Measurements from ENCODE around the gene ARMC2. TPM values are rescaled to one million over a fixed set of nuclear protein-coding genes. Genes with fewer than 3 reads are reported as not detected.

ARMC2 gene
- total and polyA plus RNA-seq, 2 experiments from 2014 or later: 2.7 to 4.4 TPM

- Mint-ChIP-seq H3K4me3 (no peak overlapping the region), H3K27ac (no peak overlapping the region), H3K4me1 (peaks cover 6% of the 10 kb centered on the region), H3K9me3 (no peaks in the 10 kb centered on the region), H3K36me3 (ENCODE audit: low read depth) (no peaks in the 10 kb centered on the region), H3K27me3 (ENCODE audit: insufficient read depth, low read depth, poor library complexity) (peaks cover 2% of the 10 kb centered on the region)
- H3F3A ChIP-seq (replicated peaks; ENCODE audit: low read depth): no peaks in the 10 kb centered on the region
- no peak overlapping the region for H3K4me3 ChIP-seq
- DNase-seq (ENCODE audit: low spot score): no peak
- H3K79me2 ChIP-seq (replicated peaks; ENCODE audit: insufficient read depth): no peaks in the 10 kb centered on the region
- H2AFZ ChIP-seq: no peak overlapping the region
- no peak overlapping the region for H3K27ac ChIP-seq (ENCODE audit: low read depth)
- no peaks in the 10 kb centered on the region for H3K36me3 ChIP-seq (ENCODE audit: insufficient read depth)
- no peaks in the 10 kb centered on the region for H3K27me3 ChIP-seq (ENCODE audit: insufficient read depth)
- TF ChIP-seq ZNF114 (CRISPR knock-in tag; IDR thresholded peaks at IDR 0.05) (no peak), CREB1 (CRISPR knock-in tag; IDR thresholded peaks at IDR 0.05; ENCODE audit: low read depth) (no peak), NANOG (IDR thresholded peaks at IDR 0.05; ENCODE audit: borderline replicate concordance) (no peak), JUNB (IDR thresholded peaks at IDR 0.05; ENCODE audit: unreplicated experiment) (no peak), EZH2phosphoT487 (IDR thresholded peaks at IDR 0.05; ENCODE audit: unreplicated experiment) (no peak), ETS1 (IDR thresholded peaks at IDR 0.05) (no peak), REST (IDR thresholded peaks at IDR 0.05; ENCODE audit: unreplicated experiment) (no peak), ZNF331 (CRISPR knock-in tag; IDR thresholded peaks at IDR 0.05; ENCODE audit: low read depth) (no peak), STAT1 (IDR thresholded peaks at IDR 0.05; ENCODE audit: unreplicated experiment) (no peak), ZNF462 (CRISPR knock-in tag; IDR thresholded peaks at IDR 0.05) (no peak), EZH2 (IDR thresholded peaks at IDR 0.05; ENCODE audit: low read depth, unreplicated experiment) (no peak), POLR2AphosphoS5 (IDR thresholded peaks at IDR 0.05; ENCODE audit: low read depth) (no peak)
- TF ChIP-seq, protein P1, sequence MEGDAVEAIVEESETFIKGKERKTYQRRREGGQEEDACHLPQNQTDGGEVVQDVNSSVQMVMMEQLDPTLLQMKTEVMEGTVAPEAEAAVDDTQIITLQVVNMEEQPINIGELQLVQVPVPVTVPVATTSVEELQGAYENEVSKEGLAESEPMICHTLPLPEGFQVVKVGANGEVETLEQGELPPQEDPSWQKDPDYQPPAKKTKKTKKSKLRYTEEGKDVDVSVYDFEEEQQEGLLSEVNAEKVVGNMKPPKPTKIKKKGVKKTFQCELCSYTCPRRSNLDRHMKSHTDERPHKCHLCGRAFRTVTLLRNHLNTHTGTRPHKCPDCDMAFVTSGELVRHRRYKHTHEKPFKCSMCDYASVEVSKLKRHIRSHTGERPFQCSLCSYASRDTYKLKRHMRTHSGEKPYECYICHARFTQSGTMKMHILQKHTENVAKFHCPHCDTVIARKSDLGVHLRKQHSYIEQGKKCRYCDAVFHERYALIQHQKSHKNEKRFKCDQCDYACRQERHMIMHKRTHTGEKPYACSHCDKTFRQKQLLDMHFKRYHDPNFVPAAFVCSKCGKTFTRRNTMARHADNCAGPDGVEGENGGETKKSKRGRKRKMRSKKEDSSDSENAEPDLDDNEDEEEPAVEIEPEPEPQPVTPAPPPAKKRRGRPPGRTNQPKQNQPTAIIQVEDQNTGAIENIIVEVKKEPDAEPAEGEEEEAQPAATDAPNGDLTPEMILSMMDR (conservative IDR thresholded peaks at IDR 0.05; ENCODE audit: low read depth in 2 of 2): no peak
- no peak overlapping the region for H3K4me2 ChIP-seq
- H3K9me2 ChIP-seq (ENCODE audit: insufficient read depth): no peaks in the 10 kb centered on the region
- ATAC-seq: no peak
- H3K4me1 ChIP-seq (ENCODE audit: insufficient read depth): no peaks in the 10 kb centered on the region
- H4K20me1 ChIP-seq (replicated peaks; ENCODE audit: insufficient read depth): no peaks in the 10 kb centered on the region
Observed at GRCh38 chr6:108895571-108895970, 47.3 kb downstream of the ARMC2 start.

Data from GM23338 (cell line).